ENCODE measurements around the gene BET1L.
A peak's percentile ranks its signal among the peaks of the same experiment; 100 is the strongest.

BET1L gene

DNA sequence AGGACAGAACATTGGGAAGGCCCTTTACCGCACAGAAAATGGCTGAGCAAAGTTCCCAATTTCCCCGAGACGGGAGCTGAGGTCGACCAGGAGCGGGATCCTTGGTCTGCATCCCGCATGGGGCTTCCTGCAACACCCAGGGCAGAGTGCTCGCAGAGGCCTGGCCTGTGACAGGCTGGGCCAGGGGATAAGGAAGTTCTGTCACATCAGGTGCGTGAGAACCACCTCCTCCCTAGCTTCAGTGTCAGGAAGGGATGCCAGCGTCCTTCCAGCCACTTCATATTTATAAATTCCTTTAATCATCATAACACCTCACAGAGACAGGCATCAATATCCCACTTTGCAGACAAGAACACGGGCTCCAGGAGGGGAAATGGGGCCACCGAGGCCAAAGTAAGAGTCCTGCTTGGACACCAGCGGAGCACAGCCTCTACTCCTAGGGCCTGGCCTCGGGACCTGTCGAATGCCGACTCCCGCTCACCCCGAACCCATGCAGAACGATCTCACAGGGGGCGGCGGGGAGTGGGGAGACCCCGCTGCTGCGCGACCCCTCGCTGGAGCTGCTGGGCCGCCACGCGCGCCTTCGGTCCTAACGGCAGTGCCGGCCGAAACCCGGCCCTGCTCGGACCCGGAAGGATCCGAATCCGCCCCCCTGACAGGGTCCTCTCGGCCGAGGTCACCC, 532 bp downstream of the BET1L start:
- TF ChIP-seq POLR2AphosphoS5 (IDR thresholded peaks at IDR 0.05; ENCODE audit: low read depth, low read length) (peak; percentile 16; the same call in 1 of the 2 replicates), SIN3A (IDR thresholded peaks at IDR 0.05; ENCODE audit: borderline replicate concordance, insufficient read depth, low read length) (0 out of 2 replicates have a peak, but pooled peaks have one; percentile 11), FOXP2 (optimal IDR thresholded peaks at IDR 0.05; ENCODE audit: borderline replicate concordance, extremely low read depth, extremely low read length, insufficient read depth) (no peak), TAF1 (IDR thresholded peaks at IDR 0.05; ENCODE audit: borderline replicate concordance, insufficient read depth, low read length) (no peak)
- TF ChIP-seq, protein P1, sequence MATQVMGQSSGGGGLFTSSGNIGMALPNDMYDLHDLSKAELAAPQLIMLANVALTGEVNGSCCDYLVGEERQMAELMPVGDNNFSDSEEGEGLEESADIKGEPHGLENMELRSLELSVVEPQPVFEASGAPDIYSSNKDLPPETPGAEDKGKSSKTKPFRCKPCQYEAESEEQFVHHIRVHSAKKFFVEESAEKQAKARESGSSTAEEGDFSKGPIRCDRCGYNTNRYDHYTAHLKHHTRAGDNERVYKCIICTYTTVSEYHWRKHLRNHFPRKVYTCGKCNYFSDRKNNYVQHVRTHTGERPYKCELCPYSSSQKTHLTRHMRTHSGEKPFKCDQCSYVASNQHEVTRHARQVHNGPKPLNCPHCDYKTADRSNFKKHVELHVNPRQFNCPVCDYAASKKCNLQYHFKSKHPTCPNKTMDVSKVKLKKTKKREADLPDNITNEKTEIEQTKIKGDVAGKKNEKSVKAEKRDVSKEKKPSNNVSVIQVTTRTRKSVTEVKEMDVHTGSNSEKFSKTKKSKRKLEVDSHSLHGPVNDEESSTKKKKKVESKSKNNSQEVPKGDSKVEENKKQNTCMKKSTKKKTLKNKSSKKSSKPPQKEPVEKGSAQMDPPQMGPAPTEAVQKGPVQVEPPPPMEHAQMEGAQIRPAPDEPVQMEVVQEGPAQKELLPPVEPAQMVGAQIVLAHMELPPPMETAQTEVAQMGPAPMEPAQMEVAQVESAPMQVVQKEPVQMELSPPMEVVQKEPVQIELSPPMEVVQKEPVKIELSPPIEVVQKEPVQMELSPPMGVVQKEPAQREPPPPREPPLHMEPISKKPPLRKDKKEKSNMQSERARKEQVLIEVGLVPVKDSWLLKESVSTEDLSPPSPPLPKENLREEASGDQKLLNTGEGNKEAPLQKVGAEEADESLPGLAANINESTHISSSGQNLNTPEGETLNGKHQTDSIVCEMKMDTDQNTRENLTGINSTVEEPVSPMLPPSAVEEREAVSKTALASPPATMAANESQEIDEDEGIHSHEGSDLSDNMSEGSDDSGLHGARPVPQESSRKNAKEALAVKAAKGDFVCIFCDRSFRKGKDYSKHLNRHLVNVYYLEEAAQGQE (IDR thresholded peaks at IDR 0.05; ENCODE audit: insufficient read depth in 1 of 2, low read depth in 2 of 2, low read length in 2 of 2), result no peak

DNA sequence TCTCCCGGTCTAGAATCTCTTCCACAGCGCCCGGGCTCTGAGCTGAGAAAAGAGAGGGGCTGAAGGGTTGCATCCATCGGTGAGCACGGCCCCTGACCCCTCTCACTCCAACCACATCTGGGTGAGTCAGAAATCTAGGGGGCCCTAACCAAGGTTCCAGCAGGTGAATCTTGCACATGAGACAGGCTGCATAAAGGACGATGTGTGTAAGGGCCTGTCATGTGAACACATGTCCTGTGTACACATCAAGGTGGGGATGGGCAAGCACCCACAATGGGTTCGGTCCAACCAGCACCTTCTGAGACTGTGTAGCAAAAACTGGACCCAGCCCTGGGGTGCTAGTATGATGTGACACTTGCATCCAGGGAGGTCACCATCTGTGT, 1.2 kb downstream of the BET1L start:
- TF ChIP-seq TAF1 (IDR thresholded peaks at IDR 0.05; ENCODE audit: borderline replicate concordance, insufficient read depth, low read length), result no peak
- TF ChIP-seq, protein P1 (IDR thresholded peaks at IDR 0.05; ENCODE audit: insufficient read depth in 1 of 2, low read depth in 2 of 2, low read length in 2 of 2), result no peak
- TF ChIP-seq SIN3A (IDR thresholded peaks at IDR 0.05; ENCODE audit: borderline replicate concordance, insufficient read depth, low read length), result no peak
- TF ChIP-seq FOXP2 (optimal IDR thresholded peaks at IDR 0.05; ENCODE audit: borderline replicate concordance, extremely low read depth, extremely low read length, insufficient read depth), result no peak
- no peak; the same call in 1 of the 2 replicates for TF ChIP-seq POLR2AphosphoS5 (IDR thresholded peaks at IDR 0.05; ENCODE audit: low read depth, low read length)

DNA sequence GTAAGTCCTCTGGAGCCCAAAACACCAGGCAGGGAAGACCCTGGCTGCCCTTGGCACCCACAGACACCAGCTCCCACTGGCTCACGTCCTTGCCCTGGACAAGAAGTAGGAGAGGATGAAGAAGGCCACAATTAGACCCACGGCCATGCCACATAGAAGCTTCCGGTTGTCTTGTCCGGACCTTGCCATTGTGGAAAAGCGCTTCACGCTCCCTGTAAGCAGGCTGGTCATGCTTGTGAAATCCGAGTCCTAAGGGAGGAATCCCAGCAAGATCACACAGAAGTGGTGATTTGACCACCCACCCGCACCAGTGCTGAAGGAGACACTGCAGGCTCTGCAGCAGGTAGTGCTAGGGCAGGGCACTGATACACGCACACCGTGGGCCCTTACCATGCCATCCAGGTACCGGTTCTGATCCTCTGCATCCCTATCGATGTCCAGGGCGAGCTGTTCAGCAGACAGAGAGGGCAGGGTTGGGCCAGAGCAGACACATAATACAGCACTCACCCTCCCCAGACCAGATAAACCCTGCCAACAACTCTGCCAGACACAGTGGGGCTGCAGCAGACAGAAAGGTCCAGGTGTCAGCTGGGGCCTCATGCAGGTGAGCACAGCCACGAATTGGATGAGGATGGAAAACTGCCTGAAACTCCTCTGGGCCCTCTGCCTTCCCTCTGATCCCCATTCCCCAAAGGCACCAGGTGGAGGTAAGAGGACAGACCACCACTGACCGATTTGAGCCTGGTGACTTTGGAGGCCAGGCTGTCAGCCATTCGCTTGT, 1.8 kb downstream of the BET1L start:
- TF ChIP-seq SIN3A (IDR thresholded peaks at IDR 0.05; ENCODE audit: borderline replicate concordance, insufficient read depth, low read length), result no peak
- no peak for TF ChIP-seq POLR2AphosphoS5 (IDR thresholded peaks at IDR 0.05; ENCODE audit: low read depth, low read length)
- TF ChIP-seq, protein P1 (IDR thresholded peaks at IDR 0.05; ENCODE audit: insufficient read depth in 1 of 2, low read depth in 2 of 2, low read length in 2 of 2), result no peak
- TF ChIP-seq FOXP2 (optimal IDR thresholded peaks at IDR 0.05; ENCODE audit: borderline replicate concordance, extremely low read depth, extremely low read length, insufficient read depth), result no peak
- no peak for TF ChIP-seq TAF1 (IDR thresholded peaks at IDR 0.05; ENCODE audit: borderline replicate concordance, insufficient read depth, low read length)

DNA sequence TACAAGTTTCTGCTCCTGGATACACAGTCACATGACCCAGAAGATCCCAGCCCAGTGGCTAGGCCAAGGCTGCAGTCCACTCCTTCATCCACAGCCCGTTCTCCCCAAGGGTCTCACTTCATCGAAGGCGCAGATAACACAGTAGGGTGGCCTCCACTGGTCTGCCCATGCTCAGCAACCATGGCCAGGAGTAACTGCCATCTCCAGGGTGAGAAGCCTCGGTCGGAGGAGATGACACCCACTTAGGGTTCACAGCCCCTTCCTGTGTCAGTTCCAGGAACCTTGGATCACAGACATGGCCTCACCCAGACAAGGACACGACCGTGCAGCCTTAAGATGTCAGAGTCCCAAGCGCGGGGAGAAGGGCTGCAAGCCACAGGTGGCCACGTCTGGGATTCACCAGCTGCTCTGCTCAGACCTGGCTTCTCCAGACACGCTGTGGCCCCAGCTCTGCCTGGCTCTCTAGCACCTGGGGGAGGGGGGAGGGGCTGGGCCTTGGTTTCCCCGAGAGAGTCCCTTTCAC, 2.6 kb downstream of the BET1L start:
- TF ChIP-seq, protein P1 (IDR thresholded peaks at IDR 0.05; ENCODE audit: insufficient read depth in 1 of 2, low read depth in 2 of 2, low read length in 2 of 2), result no peak
- TF ChIP-seq TAF1 (IDR thresholded peaks at IDR 0.05; ENCODE audit: borderline replicate concordance, insufficient read depth, low read length), result no peak
- no peak for TF ChIP-seq POLR2AphosphoS5 (IDR thresholded peaks at IDR 0.05; ENCODE audit: low read depth, low read length)
- TF ChIP-seq SIN3A (IDR thresholded peaks at IDR 0.05; ENCODE audit: borderline replicate concordance, insufficient read depth, low read length), result no peak
- TF ChIP-seq FOXP2 (optimal IDR thresholded peaks at IDR 0.05; ENCODE audit: borderline replicate concordance, extremely low read depth, extremely low read length, insufficient read depth), result no peak

All from PFSK-1 (cell line).